Suprapubic skin (tissue), 3 donors: Measurements from ENCODE around the gene LMBR1.

Experiments used
- CTCF ChIP-seq, 2 donors: fragments of 200-600 bp in 1 of 2; fragments of 450-650 bp in 1 of 2; sonication (generic) in 1 of 2; IDR thresholded peaks; one replicate each; pipeline ENCODE4 v1.5.1; 2016 to 2019; ENCODE audit warnings: antibody characterized with exemption in 2 of 2, mild to moderate bottlenecking in 1 of 2, moderate library complexity in 1 of 2
- POLR2A ChIP-seq, 2 donors: fragments of 450-650 bp; IDR thresholded peaks; one replicate each; pipeline ENCODE4 v1.6.1; 2017; ENCODE audit warnings: antibody characterized with exemption in 2 of 2, mild to moderate bottlenecking in 2 of 2, moderate library complexity in 2 of 2

- TF ChIP-seq POLR2A (IDR thresholded peaks at IDR 0.05) (no peak), CTCF (IDR thresholded peaks at IDR 0.05) (no peak)
These were observed 241.5 kb downstream of the LMBR1 start for GRCh38 chr7:156651474-156651873.
